22Rv1 (cell line): ENCODE data around the gene BLOC1S4.

Experiments
- H3K27ac ChIP-seq: fragments of 450-650 bp; 2 replicates; pipeline ENCODE4 v1.5.1; 2017
- CTCF ChIP-seq: fragments of 450-650 bp; IDR thresholded peaks from 2 replicates; pipeline ENCODE4 v1.5.1; 2017; ENCODE audit warnings: mild to moderate bottlenecking
- ZFX ChIP-seq: fragments of 450-650 bp; IDR thresholded peaks from 2 replicates; pipeline ENCODE4 v1.6.1; 2017; ENCODE audit warnings: antibody characterized with exemption, borderline replicate concordance

BLOC1S4 gene

GRCh38 chr4:6716018-6716911, at the start of gene BLOC1S4:
BLOC1S4 (plus strand) TSS chr4:6716174; CDS start chr4:6716210, 36 bp downstream.
- H3K27ac ChIP-seq: peak within 1 kb of the TSS; percentile 87

GRCh38 chr4:6668391-6668790, 47.6 kb upstream of the BLOC1S4 start:
- no peak overlapping the region for H3K27ac ChIP-seq
- TF ChIP-seq CTCF (no peak), ZFX (no peak)

More at GRCh38 chr4:6716018-6716911, at the start of gene BLOC1S4:
- TF ChIP-seq ZFX: no peak

GRCh38 chr4:6671648-6672047, 44.3 kb upstream of the BLOC1S4 start:
- TF ChIP-seq CTCF: no peak
- no peak overlapping the region for H3K27ac ChIP-seq

- TF ChIP-seq ZFX: no peak
- no peak for TF ChIP-seq CTCF
- peak overlapping the region; percentile 98 for H3K27ac ChIP-seq
These were observed 43.8 kb upstream of the BLOC1S4 start for GRCh38 chr4:6672131-6672530.

- H3K27ac ChIP-seq: peak overlapping the region; percentile 98
These were observed 43.3 kb upstream of the BLOC1S4 start for GRCh38 chr4:6672541-6673190.

- H3K27ac ChIP-seq: peak overlapping the region; percentile 98
These were observed 42.7 kb upstream of the BLOC1S4 start for GRCh38 chr4:6673191-6673659.

GRCh38 chr4:6673660-6674499, 42.1 kb upstream of the BLOC1S4 start:
- TF ChIP-seq ZFX: no peak
- TF ChIP-seq CTCF: no peak

GRCh38 chr4:6674500-6675149, 41.3 kb upstream of the BLOC1S4 start:
- TF ChIP-seq ZFX: no peak
- peak; percentile 75 for TF ChIP-seq CTCF
- peak overlapping the region; percentile 98 for H3K27ac ChIP-seq

More at GRCh38 chr4:6673660-6674499, 42.1 kb upstream of the BLOC1S4 start:
- H3K27ac ChIP-seq: peak overlapping the region; percentile 98
